SH-SY5Y (cell line): ENCODE measurements around the gene PGLYRP1.

Source experiments
- GATA2 ChIP-seq: IDR thresholded peaks from 2 replicates; pipeline ENCODE4 v1.6.1; 2011; ENCODE audit warnings: mild to moderate bottlenecking, low read depth, low read length
- GATA3 ChIP-seq: IDR thresholded peaks from 2 replicates; pipeline ENCODE4 v1.6.1; 2011; ENCODE audit warnings: low read depth, mild to moderate bottlenecking, low read length, moderate library complexity

GRCh38 chr19:46067691-46068090 lies 44.8 kb upstream of the PGLYRP1 start:
- TF ChIP-seq GATA2 (no peak), GATA3 (no peak)
